GM04504 (cell line): Measurements from ENCODE around the gene FAM53C.
"Not testable (repeated sequence)": the region's sequence is repeated elsewhere in the genome, so short reads cannot be mapped to it uniquely, and the experiment has no call there.

Experiments used
- DNase-seq: peaks from one replicate; pipeline ENCODE4 v3.0.0-alpha.2; 2012; ENCODE audit warnings: low read depth

The FAM53C gene

DNA sequence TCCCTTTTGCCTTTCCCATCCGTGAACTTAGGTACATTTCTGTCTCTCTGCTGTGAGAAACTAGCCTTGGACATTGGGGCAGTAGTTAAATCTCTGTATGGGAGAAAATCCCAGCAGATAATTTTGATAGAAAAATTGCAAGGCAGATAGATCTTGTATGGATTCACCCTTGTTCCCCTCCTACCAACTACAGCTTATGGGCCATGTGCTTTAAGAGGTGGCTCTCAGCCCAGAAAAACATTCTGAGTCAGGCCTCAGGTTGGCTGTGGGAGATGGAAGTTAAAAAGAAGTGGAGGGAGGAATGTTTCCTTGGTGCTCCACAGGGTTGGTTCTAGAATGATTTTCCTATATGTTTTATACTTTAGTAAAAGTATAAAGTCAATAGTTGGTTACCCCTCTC is 13.0 kb downstream of the FAM53C start:
- DNase-seq: no peak

GRCh38 chr5:138351517-138351916 is 13.5 kb downstream of the FAM53C start:
- no peak for DNase-seq

DNA sequence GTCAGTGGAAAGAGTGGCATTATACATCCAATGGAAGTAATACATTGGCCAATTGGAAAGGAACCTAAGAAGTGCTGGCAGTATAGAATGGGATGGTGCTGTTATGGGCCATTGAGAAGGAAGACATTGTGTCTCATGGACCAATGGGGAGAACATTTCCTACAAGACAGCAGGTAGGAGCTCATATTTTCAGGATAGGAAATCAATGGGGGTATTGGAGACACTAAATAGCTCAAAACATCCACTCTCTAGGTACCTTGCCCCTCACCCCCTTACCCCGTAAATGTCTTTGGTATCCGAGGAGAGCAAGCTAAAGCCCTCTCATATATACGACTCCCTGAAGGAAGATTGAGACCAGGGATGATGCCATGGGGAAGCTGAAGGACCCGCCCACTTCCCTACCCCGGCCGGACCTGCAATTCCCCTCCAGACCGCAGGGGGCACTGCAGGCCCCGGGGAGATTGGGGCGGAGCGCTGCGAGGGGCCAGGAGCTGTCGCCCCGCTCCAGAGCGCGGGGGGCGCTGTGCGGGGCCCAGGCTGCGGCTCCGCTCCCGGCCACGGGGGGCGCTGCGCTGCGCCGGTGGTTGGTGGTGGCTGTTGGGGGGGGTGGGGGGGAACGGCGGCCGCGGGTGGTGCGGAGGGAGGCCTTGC is 14.1 kb downstream of the FAM53C start, which contains the start of gene KDM3B:
Gene KDM3B, plus strand, starts transcription at position 615 of the 651 bp plus-strand sequence. CDS start 111 bp downstream, outside the sequence.
- peak; percentile 60 for DNase-seq

DNA sequence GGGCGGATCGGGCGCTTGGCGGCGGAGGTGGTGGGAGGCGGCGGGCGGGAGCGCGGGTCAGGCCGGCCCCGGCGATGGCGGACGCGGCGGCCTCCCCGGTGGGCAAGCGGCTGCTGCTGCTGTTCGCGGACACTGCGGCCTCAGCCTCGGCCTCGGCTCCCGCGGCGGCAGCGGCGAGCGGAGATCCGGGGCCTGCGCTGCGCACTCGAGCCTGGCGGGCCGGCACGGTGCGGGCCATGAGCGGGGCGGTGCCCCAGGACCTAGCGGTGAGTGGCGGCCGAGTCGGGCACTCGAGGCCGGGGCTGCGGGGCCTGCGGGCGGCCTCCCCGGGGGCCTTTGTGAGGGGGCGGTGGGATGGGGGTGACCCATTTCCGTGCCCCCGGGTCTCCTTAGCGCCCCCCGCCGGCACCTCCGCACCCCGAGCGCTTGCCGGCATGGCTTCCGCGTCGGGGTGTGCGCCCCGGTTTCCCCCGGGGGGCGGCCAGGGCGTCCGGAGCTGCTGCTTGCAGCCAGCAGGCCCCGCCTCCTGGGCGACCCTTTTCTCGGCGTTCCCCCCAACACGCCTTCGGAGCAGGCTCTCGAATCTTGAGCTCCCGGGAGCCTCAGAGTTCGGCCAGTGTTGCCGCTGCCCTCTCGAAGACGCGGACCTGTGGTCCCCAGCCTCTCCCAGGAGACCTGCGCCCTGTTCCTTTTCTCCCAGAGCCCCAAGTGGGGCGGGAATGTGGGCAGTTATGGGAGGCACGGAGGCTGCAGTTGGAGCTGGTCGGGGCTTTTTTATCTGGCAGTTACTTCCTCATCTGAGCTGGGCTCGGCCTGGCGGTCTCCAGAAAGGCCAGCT is 14.9 kb downstream of the FAM53C start:
- DNase-seq: no peak

- DNase-seq: no peak
Measured at GRCh38 chr5:138353560-138354080, 15.6 kb downstream of the FAM53C start.

DNA sequence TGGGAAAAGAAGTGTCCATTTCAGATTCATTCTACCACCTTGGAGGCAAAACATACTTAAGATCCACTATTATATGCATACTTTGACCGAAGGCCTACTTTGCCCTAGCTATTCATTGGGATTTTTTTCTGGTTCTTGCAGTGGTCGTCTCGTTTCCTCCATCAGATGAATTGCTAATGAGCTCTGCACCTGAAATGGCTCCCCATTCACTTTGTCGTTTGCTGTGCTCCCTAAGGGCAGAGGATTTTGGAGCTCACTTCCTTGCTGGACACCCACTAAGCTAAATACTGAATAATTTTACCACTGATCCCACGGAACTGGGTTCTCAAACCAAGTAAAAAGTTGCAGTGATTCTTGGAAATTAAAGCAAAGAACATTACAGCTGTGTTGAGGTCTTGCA is 16.3 kb downstream of the FAM53C start:
- DNase-seq: no peak

DNA sequence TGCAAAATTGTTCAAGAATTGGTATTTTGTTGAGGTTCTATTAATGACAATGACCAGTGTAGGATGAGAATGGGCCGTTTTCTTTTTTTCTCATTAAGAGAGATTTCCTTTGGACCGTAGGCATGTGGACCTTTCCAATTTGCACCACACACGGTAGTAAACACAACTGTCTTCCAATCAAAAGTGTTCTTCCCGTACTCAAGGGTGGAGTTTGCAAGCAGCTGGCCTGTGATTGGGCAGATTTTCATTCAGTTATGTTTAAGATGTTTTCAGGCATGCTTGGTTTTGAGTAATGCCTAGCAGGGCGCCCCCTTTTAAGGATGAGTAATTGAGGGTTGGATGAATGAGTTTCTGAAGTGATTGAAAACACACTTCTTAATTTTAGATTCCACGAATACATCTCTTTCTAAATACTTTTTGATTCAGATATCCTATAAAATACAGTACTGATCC is 16.9 kb downstream of the FAM53C start:
- peak; percentile 58 for DNase-seq

- no peak for DNase-seq
Measured at GRCh38 chr5:138359621-138360020, 21.6 kb downstream of the FAM53C start.

GRCh38 chr5:138360941-138361452 is 22.9 kb downstream of the FAM53C start:
- DNase-seq: no peak

DNA sequence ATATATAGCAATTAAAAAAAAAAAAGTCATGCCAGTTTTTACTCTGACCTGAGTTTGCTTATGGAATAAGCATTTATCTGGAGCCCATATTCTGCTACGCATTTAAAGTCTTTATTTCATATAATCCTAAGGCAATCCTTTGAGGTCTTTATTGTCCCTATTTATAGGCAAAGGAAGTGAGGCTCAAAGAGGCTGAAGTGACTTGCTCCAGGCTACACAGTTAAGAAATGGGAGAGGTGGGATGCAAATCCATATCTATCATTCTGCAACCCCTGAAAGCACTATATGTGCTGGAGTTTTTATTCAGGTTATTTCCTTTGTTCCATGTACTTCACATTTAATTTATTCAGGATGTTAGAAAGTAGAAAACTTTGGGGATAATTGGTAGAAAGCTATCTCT is 26.5 kb downstream of the FAM53C start:
- DNase-seq: no peak

DNA sequence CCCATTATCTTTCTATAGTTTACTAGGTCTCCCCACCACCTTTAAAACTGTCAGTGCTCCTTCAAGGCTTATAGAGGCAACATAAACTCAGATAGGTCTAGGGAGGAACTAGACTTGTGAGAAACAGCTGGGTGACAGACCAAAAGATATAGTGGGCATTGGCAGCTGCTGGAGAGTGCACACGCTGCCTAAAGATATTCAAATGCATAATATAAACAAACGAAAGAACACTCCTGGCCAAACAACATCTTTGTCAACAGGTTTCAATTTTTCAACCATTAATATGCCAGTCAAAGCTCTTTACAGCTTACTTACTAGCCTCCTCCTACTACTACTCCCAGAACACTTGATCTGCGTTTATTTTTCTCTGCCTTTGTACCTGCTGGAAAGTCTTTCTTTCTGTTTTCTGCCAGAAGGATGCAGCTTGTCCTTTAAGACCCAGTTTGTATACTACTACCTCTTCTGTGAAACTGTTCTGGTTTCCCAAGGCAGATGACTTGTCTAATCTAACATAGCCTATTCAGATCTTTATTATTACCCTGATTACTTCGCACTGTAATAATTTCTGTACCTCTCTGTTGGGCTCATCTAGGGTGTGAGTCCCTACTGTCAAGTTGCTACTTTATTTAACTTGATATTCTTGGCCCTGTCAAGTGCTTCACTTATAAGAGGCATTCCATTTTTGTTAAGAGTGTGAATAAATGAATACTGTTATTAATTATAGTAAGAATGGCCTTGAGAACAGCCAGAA is 28.7 kb downstream of the FAM53C start:
- no peak for DNase-seq

DNA sequence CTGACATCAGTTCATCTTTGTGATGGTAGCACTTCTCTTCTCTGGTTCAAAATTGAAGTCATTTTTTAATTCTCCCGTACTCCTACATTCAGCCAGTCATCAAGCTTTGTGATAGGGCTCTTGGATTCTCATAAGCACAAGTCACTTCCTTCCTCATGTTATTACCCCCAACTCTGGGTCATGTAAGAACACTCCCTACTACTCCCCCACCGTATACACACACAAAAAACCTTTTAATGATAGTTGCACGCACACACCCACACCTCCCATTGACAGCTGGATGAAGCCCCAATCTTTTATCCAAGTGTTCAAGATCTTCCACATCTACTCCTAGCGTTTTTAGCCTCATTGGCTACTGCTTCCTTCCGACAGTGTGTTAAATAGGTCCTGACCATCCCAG is 31.2 kb downstream of the FAM53C start:
- DNase-seq: no peak

GRCh38 chr5:138369706-138370105 is 31.6 kb downstream of the FAM53C start:
- no peak for DNase-seq

DNA sequence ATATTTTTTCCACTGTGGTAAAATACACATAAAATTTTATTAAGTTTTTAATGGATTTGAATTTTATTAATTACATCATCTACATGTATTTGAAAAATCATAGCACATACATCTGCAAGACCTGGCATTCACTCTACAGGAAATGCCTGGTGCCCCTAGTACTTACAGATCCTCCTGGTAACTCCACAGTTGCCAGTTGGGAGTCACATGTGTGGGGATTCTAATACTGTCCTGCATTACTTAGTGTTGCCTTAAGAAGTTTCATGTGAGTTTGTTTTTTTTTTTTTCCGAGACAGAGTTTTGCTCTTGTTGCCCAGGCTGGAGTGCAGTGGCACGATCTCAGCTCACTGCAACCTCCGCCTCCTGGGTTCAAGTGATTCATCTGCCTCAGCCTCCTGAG is 32.5 kb downstream of the FAM53C start:
- no peak for DNase-seq

DNA sequence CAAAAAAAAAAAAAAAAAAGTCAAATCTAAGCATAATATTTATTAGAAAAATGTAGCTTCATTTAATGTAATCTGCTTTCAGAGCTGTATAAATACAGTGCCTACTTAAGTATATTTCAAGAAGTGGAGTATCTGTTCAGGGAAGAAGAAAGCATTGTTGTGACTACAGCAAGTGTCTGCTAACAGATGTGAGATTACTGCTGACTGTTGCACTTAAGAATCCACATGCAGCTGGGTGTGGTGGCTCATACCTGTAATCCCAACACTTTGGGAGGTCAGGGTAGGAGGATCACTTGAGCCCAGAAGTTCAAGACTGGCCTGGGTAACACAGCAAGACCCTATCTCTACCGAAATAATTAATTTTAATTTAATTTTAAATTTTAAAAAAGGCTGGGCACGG is 33.4 kb downstream of the FAM53C start:
- DNase-seq: no peak

DNA sequence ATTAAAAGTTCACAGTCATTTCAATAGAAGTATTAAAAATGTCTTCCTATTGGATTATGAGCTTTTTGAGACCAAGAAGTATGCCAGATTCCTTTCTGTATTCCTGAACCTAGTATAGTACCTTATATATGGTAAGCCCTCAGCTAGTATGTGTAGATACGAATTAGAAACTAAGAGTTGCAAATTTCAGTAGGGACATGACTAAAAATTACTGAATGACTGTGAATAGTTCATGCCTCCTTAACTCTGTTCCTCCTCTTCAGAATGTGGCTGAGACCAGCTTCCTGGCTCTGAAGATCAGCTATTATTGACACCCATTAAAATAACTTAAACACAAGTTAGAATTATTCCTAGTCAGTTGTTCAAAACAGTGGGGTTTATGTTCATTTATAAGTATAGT is 34.2 kb downstream of the FAM53C start:
- no peak for DNase-seq

DNA sequence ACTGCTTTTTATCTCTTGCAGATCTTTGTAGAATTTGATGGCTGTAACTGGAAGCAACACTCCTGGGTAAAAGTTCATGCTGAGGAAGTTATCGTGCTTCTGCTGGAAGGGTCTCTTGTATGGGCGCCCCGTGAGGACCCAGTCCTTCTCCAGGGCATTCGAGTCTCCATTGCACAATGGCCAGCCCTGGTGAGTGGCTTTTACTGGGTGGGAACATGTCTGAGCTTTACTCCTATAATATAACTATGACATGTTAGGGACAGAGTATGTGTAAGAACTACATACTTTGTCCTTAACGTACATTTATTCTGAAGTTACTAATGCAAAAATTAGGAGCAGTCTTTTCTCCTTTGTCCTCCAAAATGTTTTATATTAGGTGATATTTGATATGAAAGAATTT is 34.6 kb downstream of the FAM53C start:
- DNase-seq: no peak

DNA sequence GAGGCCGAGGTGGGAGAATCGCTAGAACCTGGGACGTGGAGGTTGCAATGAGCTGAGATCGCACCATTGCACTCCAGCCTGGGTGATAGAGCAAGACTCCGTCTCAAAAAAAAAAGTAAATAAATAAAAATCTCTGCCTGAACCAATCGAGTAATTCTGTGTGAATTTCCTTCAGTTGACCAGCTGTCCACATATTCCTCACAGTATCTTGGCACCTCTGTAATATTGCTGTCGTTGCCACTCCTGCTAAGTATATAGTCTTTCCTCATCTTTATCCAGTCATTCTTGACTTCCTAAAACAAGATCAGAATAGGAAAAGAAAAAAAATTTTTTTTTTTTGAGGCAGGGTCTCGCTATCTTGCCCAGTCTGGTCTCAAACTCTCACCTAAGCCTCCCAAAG is 44.3 kb downstream of the FAM53C start:
- no peak for DNase-seq

DNA sequence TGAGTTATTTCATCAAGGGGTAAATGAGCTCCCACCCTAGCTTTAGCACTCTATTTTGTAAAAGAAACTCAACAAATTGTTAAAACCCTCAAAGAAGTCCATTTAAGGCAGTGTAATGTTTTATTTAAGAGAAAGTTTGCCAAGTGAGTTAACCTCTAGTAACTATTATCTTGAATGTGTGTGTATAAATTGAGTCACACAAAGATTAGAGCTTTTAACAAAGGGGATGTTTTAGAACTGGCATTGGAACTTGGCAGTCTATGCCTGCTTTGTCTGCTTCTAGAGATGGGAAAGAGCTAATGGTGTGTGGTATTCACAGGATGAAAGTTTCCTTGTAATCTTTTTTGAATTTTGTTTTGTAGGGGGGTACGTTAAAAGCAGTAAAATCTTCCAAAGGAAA is 47.6 kb downstream of the FAM53C start:
- DNase-seq: no peak

DNA sequence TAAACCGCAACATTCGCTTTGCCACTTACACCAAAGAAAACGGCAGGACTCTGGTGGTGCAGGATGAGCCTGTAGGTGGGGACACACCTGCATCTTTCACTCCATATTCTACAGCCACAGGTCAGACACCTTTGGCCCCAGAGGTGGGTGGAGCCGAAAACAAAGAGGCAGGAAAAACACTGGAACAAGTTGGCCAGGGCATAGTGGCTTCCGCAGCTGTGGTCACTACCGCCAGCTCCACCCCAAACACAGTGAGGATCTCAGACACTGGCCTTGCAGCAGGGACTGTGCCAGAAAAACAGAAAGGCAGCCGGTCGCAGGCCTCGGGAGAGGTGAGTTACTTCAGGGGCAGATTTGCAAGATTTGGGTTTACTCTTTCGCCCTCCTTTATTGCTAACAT is 48.2 kb downstream of the FAM53C start:
- no peak for DNase-seq

- no peak for DNase-seq
Measured at GRCh38 chr5:138389332-138389731, 51.3 kb downstream of the FAM53C start.

DNA sequence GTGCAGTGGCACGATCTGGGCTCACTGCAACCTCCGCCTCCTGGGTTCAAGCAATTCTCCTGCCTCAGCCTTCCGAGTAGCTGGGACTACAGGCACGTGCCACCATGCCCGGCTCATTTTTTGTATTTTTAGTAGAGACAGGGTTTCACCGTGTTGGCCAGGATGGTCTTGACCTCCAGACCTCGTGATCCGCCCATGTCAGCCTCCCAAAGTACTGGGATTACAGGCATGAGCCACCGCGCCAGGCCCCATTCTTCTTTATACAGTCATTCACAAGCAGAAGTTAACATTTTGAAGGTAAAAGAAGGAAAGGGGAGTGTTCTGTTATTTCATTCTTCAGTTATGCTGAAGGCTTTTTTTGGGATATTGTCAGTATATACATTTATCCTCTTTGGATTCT is 51.8 kb downstream of the FAM53C start:
- DNase-seq: not testable (repeated sequence)
